HepG2 (cell line): Measurements from ENCODE around the gene COL26A1. TPM values are rescaled to one million over a fixed set of nuclear protein-coding genes. Genes with fewer than 3 reads are reported as not detected.

Experiments
- ARID2 ChIP-seq: sonication (generic); formaldehyde crosslinking; IDR thresholded peaks from 2 replicates; pipeline ENCODE4 v1.8.1; 2022; ENCODE audit warnings: mild to moderate bottlenecking, missing genetic modification reagents, borderline replicate concordance
- ARNT ChIP-seq: fragments of 450-650 bp; IDR thresholded peaks from 2 replicates; pipeline ENCODE4 v1.6.1; 2017
- HNRNPLL ChIP-seq: fragments of 200-400 bp; formaldehyde crosslinking; IDR thresholded peaks from 2 replicates; pipeline ENCODE4 v1.6.1; 2017; ENCODE audit warnings: mild to moderate bottlenecking, low read depth, low read length; ENCODE audit not compliant: poor library complexity, severe bottlenecking
- NAIF1 ChIP-seq: sonication (generic); formaldehyde crosslinking; IDR thresholded peaks from 2 replicates; pipeline ENCODE4 v1.5.0; 2020; ENCODE audit warnings: mild to moderate bottlenecking, missing genetic modification reagents, borderline replicate concordance
- NFYC ChIP-seq: IDR thresholded peaks from 2 replicates; pipeline ENCODE4 v1.6.1; 2016; ENCODE audit warnings: missing genetic modification reagents, missing compliant biosample characterization
- RORA ChIP-seq: sonication (generic); formaldehyde crosslinking; IDR thresholded peaks from 2 replicates; pipeline ENCODE4 v1.5.0; 2020; ENCODE audit warnings: mild to moderate bottlenecking, missing genetic modification reagents, moderate library complexity
- SIN3B ChIP-seq: fragments of 150-350 bp; IDR thresholded peaks from 2 replicates; pipeline ENCODE4 v1.6.1; 2014; ENCODE audit warnings: low read length
- SMC3 ChIP-seq: IDR thresholded peaks from 2 replicates; pipeline ENCODE4 v1.6.1; 2011; ENCODE audit warnings: low read length, improper control_type of control experiment
- SNAPC2 ChIP-seq: sonication (generic); formaldehyde crosslinking; IDR thresholded peaks from 2 replicates; pipeline ENCODE4 v1.8.1; 2022; ENCODE audit warnings: mild to moderate bottlenecking, missing genetic modification reagents
- TBX2 ChIP-seq: sonication (generic); formaldehyde crosslinking; IDR thresholded peaks from 2 replicates; pipeline ENCODE4 v1.5.0; 2020; ENCODE audit warnings: missing genetic modification reagents, mild to moderate bottlenecking, borderline replicate concordance
- ZBTB3 ChIP-seq: sonication (generic); formaldehyde crosslinking; IDR thresholded peaks from 2 replicates; pipeline ENCODE4 v1.4.0; 2020; ENCODE audit warnings: low read depth, mild to moderate bottlenecking, moderate library complexity, missing genetic modification reagents, borderline replicate concordance
- ZMYM3 ChIP-seq: sonication (generic); formaldehyde crosslinking; IDR thresholded peaks from 2 replicates; pipeline ENCODE4 v1.5.1; 2020; ENCODE audit warnings: mild to moderate bottlenecking, missing genetic modification reagents
- ZNF234 ChIP-seq: sonication (generic); formaldehyde crosslinking; conservative IDR thresholded peaks from 2 replicates; pipeline ENCODE4 v1.5.1; 2020; ENCODE audit warnings: mild to moderate bottlenecking, missing genetic modification reagents
- ZNF296 ChIP-seq: sonication (generic); formaldehyde crosslinking; conservative IDR thresholded peaks from 2 replicates; pipeline ENCODE4 v1.5.0; 2020; ENCODE audit warnings: mild to moderate bottlenecking, missing genetic modification reagents
- ZNF354B ChIP-seq: sonication (generic); formaldehyde crosslinking; IDR thresholded peaks from 2 replicates; pipeline ENCODE4 v1.8.0; 2022; ENCODE audit warnings: mild to moderate bottlenecking, missing genetic modification reagents
- ZNF570 ChIP-seq: sonication (generic); formaldehyde crosslinking; IDR thresholded peaks from 2 replicates; pipeline ENCODE4 v1.4.0; 2020; ENCODE audit warnings: mild to moderate bottlenecking, missing genetic modification reagents, borderline replicate concordance
- ZSCAN20 ChIP-seq: sonication (generic); formaldehyde crosslinking; IDR thresholded peaks from 2 replicates; pipeline ENCODE4 v1.4.0; 2020; ENCODE audit warnings: missing genetic modification reagents, mild to moderate bottlenecking, borderline replicate concordance
- polyA plus RNA-seq, 8 experiments: library from polyadenylated mRNA; depleted of rRNA in 3 of 8; stranded (reverse) in 7 of 8; unstranded in 1 of 8; fragments of >200 nt; fragmentation: Illumina TruSeq in 4 of 8; extraction: Trizol in 4 of 8; gene quantifications; 2 replicates each; pipeline versions ENCODE4 v1.2.1 to v1.2.3, GENCODE V29; 2011 to 2016; ENCODE audit warnings: low read depth in 4 of 8, missing spikeins in 1 of 8, mixed read lengths in 1 of 8; ENCODE audit not compliant: insufficient read depth in 1 of 8
- total RNA-seq, 5 experiments: library from RNA; depleted of rRNA; stranded (reverse); fragments of >200 nt; fragmentation: Illumina TruSeq; extraction: Trizol; gene quantifications; 2 replicates each; pipeline ENCODE4 v1.2.3, GENCODE V29; 2016; ENCODE audit warnings: low read depth in 1 of 5
- TF ChIP-seq, protein P1 (sequence below): IDR thresholded peaks from 2 replicates; pipeline ENCODE4 v1.6.1; 2016; ENCODE audit warnings: missing compliant biosample characterization, missing genetic modification reagents, borderline replicate concordance
- TF ChIP-seq, protein P2 (sequence below): sonication (generic); formaldehyde crosslinking; IDR thresholded peaks from 2 replicates; pipeline ENCODE4 v1.8.0; 2022; ENCODE audit warnings: mild to moderate bottlenecking, missing genetic modification reagents, moderate library complexity
- TF ChIP-seq, protein P3 (sequence below): sonication (generic); formaldehyde crosslinking; IDR thresholded peaks from 2 replicates; pipeline ENCODE4 v1.4.0; 2020; ENCODE audit warnings: missing genetic modification reagents
- TF ChIP-seq, protein P4 (sequence below): sonication (generic); formaldehyde crosslinking; IDR thresholded peaks from 2 replicates; pipeline ENCODE4 v1.8.1; 2023; ENCODE audit warnings: mild to moderate bottlenecking, moderate library complexity, missing genetic modification reagents
- TF ChIP-seq, protein P5 (sequence below): fragments of 450-650 bp; IDR thresholded peaks from 2 replicates; pipeline ENCODE4 v1.6.1; 2017; ENCODE audit warnings: mild to moderate bottlenecking

The COL26A1 gene
- total and polyA plus RNA-seq, 2 of the 13 experiments (the other 11 are each of a cell fraction or from before 2014, with no cell fraction given) = 7.8 to 9.2 TPM

DNA sequence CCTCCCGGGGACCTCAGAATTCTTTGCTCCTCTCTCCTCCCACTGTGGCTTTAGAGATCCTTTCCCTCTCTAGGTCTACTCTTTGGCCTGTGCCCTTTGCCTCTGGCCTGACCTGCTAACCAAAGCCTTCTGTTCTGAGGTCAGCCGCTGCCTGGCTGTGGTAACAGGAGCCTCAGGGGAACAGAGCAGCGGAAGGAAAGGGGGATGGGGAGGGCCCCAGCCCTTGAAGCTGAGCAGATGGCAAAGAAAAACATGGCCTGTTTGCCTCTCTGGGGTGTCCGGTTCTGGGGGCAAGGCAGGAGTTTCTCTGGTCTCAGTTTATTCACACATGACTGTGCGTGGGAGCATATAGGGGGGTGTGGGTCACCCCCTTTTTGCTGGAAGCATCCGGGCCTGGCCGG is 28.2 kb downstream of the COL26A1 start (continued):
- TF ChIP-seq, protein P1, sequence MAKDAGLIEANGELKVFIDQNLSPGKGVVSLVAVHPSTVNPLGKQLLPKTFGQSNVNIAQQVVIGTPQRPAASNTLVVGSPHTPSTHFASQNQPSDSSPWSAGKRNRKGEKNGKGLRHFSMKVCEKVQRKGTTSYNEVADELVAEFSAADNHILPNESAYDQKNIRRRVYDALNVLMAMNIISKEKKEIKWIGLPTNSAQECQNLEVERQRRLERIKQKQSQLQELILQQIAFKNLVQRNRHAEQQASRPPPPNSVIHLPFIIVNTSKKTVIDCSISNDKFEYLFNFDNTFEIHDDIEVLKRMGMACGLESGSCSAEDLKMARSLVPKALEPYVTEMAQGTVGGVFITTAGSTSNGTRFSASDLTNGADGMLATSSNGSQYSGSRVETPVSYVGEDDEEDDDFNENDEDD = peak; percentile 63; the same call in 1 of the 2 replicates
- no peak for TF ChIP-seq ZNF354B (CRISPR knock-in tag)
- TF ChIP-seq ZBTB3 (CRISPR knock-in tag) = no peak
- TF ChIP-seq ZNF234 = no peak
- no peak for TF ChIP-seq RORA
- TF ChIP-seq HNRNPLL = no peak
- no peak for TF ChIP-seq NAIF1 (CRISPR knock-in tag)
- TF ChIP-seq, protein P2, sequence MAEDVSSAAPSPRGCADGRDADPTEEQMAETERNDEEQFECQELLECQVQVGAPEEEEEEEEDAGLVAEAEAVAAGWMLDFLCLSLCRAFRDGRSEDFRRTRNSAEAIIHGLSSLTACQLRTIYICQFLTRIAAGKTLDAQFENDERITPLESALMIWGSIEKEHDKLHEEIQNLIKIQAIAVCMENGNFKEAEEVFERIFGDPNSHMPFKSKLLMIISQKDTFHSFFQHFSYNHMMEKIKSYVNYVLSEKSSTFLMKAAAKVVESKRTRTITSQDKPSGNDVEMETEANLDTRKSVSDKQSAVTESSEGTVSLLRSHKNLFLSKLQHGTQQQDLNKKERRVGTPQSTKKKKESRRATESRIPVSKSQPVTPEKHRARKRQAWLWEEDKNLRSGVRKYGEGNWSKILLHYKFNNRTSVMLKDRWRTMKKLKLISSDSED (CRISPR knock-in tag) = no peak
- no peak for TF ChIP-seq ZNF570 (CRISPR knock-in tag)
- TF ChIP-seq, protein P3, sequence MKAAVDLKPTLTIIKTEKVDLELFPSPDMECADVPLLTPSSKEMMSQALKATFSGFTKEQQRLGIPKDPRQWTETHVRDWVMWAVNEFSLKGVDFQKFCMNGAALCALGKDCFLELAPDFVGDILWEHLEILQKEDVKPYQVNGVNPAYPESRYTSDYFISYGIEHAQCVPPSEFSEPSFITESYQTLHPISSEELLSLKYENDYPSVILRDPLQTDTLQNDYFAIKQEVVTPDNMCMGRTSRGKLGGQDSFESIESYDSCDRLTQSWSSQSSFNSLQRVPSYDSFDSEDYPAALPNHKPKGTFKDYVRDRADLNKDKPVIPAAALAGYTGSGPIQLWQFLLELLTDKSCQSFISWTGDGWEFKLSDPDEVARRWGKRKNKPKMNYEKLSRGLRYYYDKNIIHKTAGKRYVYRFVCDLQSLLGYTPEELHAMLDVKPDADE (CRISPR knock-in tag) = no peak
- peak; percentile 93 for TF ChIP-seq ZMYM3 (CRISPR knock-in tag)
- TF ChIP-seq ZNF296 (CRISPR knock-in tag) = no peak
- no peak for TF ChIP-seq NFYC (CRISPR knock-in tag)
- TF ChIP-seq, protein P4, sequence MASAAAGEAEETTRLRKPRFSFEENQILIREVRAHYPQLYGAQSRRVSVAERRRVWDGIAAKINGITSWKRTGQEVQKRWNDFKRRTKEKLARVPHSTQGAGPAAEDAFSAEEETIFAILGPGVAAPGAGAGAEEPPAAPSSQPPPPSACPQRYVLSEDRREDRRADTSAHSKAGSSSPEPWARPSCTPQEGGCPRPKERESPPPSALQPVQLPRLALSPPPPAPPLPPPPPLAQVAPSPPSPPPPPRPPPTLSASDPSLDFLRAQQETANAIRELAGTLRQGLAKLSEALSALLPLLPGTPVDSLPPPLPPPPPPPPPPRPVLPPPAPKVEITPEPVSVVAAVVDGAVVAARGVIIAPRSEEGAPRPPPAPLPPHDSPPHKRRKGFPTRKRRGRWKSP = 0 out of 2 replicates have a peak, but pooled peaks have one; percentile 52
- TF ChIP-seq ZSCAN20 (CRISPR knock-in tag) = no peak
- TF ChIP-seq ARNT = no peak
- peak; percentile 71; the same call in 1 of the 2 replicates for TF ChIP-seq TBX2 (CRISPR knock-in tag)
- TF ChIP-seq SMC3 = no peak
- TF ChIP-seq SIN3B = no peak
- TF ChIP-seq, protein P5, sequence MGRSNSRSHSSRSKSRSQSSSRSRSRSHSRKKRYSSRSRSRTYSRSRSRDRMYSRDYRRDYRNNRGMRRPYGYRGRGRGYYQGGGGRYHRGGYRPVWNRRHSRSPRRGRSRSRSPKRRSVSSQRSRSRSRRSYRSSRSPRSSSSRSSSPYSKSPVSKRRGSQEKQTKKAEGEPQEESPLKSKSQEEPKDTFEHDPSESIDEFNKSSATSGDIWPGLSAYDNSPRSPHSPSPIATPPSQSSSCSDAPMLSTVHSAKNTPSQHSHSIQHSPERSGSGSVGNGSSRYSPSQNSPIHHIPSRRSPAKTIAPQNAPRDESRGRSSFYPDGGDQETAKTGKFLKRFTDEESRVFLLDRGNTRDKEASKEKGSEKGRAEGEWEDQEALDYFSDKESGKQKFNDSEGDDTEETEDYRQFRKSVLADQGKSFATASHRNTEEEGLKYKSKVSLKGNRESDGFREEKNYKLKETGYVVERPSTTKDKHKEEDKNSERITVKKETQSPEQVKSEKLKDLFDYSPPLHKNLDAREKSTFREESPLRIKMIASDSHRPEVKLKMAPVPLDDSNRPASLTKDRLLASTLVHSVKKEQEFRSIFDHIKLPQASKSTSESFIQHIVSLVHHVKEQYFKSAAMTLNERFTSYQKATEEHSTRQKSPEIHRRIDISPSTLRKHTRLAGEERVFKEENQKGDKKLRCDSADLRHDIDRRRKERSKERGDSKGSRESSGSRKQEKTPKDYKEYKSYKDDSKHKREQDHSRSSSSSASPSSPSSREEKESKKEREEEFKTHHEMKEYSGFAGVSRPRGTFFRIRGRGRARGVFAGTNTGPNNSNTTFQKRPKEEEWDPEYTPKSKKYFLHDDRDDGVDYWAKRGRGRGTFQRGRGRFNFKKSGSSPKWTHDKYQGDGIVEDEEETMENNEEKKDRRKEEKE = no peak
- TF ChIP-seq ARID2 = no peak
- no peak for TF ChIP-seq SNAPC2 (CRISPR knock-in tag)
